HG03175 (cell line): Measurements from ENCODE around the gene KLHDC3.

Source experiments
- ATAC-seq: cut with Tn5 transposase; IDR thresholded peaks from one replicate; pipeline ENCODE4 v1.9.1; 2021; ENCODE audit warnings: mild to moderate bottlenecking, moderate library complexity; ENCODE audit not compliant: unreplicated experiment

Gene KLHDC3, protein sequence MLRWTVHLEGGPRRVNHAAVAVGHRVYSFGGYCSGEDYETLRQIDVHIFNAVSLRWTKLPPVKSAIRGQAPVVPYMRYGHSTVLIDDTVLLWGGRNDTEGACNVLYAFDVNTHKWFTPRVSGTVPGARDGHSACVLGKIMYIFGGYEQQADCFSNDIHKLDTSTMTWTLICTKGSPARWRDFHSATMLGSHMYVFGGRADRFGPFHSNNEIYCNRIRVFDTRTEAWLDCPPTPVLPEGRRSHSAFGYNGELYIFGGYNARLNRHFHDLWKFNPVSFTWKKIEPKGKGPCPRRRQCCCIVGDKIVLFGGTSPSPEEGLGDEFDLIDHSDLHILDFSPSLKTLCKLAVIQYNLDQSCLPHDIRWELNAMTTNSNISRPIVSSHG

GRCh38 chr6:43013843-43014433 lies at the start of gene KLHDC3, which contains the start of gene MEA1:
Gene KLHDC3, plus strand, starts transcription at chr6:43014249. Its CDS starts 2,944 bp downstream, at chr6:43017193.
Gene MEA1, minus strand, starts transcription at chr6:43013946. Its CDS starts 133 bp downstream, at chr6:43013813.
- ATAC-seq, result peak; percentile 95

GRCh38 chr6:42966571-42966970 lies 47.5 kb upstream of the KLHDC3 start:
- no peak for ATAC-seq

DNA sequence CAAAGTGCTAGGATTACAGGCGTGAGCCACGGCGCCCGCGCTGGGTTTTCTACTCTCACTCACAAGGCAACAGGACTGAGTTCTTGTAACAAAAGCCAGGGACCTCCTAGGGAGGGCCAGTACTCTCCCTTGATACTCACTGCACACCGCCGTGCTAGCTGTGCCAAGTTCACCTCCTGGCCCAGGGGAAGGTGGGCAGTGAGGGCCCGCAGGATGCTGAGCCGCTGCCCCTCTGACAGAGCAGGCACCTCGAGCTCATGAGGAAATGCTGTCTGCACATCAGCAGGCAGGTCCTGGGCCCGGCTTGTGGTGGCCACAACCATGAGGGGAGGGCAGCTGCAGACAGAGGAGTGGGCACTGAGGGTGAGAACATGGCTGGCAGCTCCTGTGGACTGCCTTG lies 46.8 kb upstream of the KLHDC3 start:
- ATAC-seq, result no peak

DNA sequence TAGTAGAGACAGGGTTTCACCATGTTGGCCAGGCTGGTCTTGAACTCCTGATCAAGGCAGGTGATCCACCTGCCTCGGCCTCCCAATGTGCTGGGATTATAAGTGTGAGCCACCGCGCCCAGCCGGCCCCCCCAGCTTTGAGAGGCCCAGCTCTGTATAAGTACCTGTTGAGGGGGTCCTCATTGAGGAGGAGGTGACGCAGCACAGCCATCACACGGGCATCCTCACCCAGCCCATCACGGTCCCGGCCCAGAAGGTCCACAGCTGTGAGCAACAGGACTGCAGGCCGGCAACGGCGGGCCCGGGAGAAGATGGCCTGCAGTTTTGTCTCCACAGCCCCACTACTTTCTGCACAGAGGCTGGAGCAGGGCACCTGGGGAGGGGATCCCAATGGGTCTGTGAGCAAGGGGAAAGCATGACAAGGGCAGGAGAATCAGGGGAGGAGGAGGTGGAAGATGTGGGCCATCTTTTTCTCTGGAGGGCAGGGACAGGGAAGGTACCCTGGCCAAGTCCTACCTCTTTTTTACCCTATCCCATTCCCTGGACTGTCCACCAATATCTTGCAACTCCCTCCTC lies 45.8 kb upstream of the KLHDC3 start:
- ATAC-seq, result no peak

DNA sequence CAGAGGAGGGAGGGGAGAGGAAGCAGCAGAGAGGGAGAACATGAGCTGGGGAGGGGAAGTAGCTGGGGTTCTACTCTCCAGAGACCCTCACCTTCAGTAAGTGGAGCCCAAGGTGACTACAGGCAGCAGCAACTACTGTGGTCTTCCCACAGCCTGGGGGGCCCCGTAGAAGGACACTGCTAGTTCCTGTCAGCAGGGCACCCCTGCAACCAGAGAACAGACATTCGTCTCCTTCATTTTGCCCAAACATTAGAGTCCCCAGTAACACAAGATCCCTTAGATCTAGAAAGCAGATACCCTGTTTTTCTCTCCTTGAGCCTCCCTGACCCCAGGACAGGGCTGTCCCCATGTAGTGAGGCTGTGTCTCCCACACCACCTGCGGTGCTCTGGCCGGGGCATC lies 45.3 kb upstream of the KLHDC3 start:
- no peak for ATAC-seq

DNA sequence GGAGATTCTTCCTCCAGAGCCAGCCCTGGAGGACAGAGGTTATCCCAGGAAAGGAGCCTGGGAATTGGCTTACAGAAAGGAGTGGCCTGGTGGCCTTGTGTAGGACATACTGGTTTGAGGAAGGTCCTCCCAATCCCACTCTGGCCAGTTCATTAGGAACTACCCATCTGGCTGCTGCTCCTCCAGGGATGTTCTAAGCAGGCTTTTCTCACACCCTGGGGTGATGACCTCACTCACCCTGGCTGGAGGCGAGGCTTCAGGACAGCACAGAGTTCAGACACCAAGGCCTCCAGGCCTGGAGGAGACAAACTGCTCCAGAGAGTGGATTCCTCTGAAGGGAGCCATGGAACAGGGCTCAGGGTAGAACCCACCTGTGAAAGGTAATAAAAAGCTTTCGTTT lies 44.6 kb upstream of the KLHDC3 start:
- ATAC-seq, result no peak

GRCh38 chr6:42969934-42970333 lies 44.1 kb upstream of the KLHDC3 start:
- no peak for ATAC-seq

GRCh38 chr6:42970871-42971612 lies 43.0 kb upstream of the KLHDC3 start:
- no peak for ATAC-seq

GRCh38 chr6:42971746-42972327 lies 42.2 kb upstream of the KLHDC3 start:
- ATAC-seq, result no peak

DNA sequence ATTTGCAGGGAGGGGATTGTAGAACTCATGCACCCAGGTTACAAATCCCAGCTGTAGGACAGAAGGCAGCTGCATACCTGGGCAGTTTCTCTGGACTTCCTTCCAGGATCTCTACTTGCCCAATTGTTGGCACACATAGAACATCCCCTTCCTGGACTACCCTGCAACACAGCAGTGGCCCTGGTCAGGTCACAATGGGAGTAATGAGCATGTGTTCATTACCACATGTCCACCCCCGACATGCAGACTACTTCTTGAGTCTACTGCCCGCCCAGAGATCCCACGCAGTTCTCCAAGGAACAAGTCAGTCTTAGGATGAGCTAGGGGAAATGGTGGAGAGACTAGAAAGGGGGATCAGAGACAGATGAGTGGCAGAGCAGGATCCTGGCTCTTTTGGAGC lies 40.1 kb upstream of the KLHDC3 start:
- ATAC-seq, result no peak

GRCh38 chr6:42974919-42975505 lies 39.0 kb upstream of the KLHDC3 start:
- no peak for ATAC-seq

DNA sequence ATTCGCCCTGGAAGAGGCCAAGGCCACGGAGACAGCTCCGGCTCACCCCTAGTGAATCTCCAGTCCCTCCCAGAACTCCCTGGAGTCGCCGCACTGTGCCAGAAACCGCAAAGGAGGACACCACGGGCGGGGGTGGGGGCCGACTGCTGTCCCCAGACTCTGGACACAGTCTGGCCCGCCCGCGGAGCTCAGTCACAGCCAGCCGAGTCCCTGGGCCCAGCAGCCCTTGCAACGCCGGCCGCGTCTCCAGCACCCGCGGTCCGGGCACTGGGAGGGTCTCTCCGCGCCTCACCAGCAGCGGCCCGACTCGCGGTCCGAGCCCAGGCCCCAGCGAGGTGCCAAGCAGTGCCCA lies 35.6 kb upstream of the KLHDC3 start:
- peak; percentile 24 for ATAC-seq

DNA sequence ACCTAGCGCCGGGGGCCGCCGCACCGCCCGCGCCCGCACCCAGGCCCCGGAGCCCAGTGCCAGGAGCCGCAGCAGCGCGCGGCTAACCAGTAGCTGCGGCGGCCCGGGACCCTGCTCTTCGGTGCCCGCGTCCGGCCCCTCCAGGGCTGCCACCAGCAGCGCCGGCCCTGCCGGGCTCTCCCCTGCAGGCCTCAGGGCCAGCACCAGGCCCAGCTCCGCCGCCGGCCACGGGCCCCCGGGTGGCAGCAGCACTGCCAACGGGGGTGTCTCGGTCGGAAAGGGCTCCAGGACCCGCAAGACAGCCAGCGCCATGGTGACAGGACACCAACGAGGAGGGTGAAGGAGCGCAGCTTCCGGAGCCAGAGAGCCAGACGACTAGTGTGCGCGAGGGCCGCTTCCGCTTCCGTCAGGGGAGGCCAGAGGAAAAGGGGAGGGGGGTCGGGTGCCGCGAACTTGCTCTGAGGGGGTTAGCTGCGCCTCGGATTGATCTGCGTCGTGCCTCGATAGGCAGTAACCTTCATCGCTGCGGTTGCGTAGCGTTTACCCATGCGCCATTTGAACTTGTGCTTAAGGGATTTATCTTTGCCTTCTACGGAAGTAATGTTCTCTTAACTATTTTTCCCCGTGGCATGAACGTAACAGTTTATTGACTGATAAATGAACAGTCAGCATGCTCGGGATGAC lies 35.1 kb upstream of the KLHDC3 start, which contains the start of gene PEX6:
PEX6 (minus strand) TSS at position 343 of the 684 bp plus-strand sequence; CDS start at position 312, 31 bp downstream.
- ATAC-seq, result peak; percentile 96

- no peak for ATAC-seq
These were observed 34.4 kb upstream of the KLHDC3 start for GRCh38 chr6:42979523-42980177.

DNA sequence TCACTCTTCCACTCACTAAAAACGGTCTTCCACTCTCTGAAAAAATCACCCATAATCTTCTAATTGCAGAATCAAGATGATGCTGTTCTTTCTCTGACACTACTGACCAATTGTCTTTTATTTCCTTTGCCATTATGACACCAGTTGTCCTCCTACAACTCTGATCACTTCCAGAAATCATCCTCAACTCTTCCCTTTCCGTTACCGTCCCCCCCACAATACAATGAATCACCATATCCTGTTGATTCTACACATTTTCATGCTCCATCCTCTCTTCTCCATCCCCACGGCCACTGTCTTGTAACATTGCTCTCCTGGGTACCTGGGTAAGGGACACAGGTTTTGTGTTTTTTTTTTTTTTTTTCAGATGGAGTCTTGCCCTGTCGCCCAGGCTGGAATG lies 32.2 kb upstream of the KLHDC3 start:
- no peak for ATAC-seq

DNA sequence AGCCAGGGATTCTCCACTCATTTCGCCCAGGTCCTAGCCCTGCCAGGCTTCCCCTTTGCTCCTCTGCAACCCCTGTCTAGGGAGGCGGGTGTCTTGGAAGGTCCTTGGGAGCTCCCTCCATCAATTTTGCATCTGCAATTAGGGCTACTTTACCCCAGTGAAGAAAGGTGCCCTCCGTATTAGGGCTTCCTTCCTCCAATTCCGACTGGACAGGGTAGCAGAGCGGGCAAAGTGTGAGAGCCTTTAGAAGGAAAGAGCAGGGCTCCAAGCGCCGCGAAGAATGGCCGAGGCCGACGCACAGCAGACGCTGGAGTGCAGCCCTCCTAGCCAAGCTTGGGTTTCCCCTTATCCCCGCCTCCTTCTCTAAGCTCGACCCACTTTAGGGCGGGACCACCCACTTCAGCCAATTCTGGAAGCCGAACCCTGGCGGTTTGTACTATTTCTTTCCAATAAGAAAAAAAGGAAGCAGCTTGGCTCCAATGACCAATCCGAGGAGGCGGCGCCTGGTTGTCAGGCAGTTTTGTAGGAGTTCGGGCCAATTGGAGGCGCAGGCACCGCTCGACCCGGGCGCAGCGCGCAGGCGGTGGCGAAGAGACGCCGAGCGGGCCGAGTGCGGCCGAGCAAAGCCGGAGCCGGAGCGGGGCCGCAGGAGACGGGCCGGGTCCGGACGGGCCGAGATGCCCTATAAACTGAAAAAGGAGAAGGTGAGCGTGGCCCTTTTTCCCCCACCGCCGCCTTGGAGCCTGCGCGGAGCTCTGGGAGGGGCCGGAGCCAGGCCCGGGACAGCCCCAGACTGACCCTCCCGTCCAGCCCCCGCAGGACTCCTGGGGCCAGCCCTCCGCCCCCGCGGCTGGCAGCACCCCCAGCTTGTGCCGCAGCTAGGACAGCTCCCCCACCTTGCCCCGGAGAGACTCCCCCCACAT lies 29.8 kb upstream of the KLHDC3 start, which contains the start of gene PPP2R5D:
PPP2R5D (plus strand) TSS at position 570 of the 923 bp plus-strand sequence; CDS start at position 678, 108 bp downstream.
- peak; percentile 92 for ATAC-seq

- no peak for ATAC-seq
These were observed 29.0 kb upstream of the KLHDC3 start for GRCh38 chr6:42984924-42985475.
